HG03460 (cell line): ENCODE data around the gene FBXO45.
A peak's percentile ranks its signal among the peaks of the same experiment; 100 is the strongest.
"Not testable (repeated sequence)": the region's sequence is repeated elsewhere in the genome, so short reads cannot be mapped to it uniquely, and the experiment has no call there.

Source experiments
- ATAC-seq: cut with Tn5 transposase; IDR thresholded peaks from one replicate; pipeline ENCODE4 v1.9.1; 2021; ENCODE audit not compliant: unreplicated experiment

FBXO45 gene

DNA sequence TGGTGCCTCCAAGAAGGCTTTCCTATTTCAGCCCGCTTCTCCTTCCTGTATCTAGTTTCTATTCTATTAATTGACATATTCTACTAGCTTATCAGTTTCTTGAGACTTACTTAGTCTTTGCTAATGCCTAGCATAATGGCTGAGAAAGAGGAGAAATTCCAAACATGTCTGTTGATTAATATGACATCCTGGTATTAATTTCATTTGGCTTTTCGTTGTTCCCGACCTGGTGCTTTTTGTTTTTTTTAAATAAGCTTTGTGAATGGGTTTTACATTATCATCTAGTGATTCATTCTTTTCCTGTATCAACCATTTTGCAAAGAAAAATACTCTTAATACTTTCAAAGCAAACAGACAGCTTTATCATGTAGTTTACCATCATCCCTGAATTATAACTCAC is 13.2 kb upstream of the FBXO45 start:
- no peak for ATAC-seq

- ATAC-seq, result no peak
Measured at GRCh38 chr3:196557236-196557635, 11.2 kb upstream of the FBXO45 start.

DNA sequence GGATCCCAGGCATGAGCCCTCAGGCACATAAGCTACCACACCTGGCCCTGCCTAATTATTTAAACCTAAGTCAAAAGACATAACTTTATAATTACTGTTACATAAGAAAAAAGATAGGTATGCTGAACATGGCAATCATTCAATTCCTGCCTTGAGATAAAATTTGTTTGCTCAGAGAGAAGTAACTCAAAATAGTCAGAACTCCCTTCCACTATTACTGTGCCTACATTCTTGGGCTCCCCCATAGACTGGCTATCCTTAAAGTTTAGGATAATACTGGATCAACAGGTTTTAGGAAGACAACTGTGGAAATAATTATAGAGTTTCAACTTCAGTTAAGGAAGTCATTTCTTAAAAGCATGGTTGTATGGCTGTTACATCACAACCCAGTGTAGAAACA is 10.0 kb upstream of the FBXO45 start:
- no peak for ATAC-seq

DNA sequence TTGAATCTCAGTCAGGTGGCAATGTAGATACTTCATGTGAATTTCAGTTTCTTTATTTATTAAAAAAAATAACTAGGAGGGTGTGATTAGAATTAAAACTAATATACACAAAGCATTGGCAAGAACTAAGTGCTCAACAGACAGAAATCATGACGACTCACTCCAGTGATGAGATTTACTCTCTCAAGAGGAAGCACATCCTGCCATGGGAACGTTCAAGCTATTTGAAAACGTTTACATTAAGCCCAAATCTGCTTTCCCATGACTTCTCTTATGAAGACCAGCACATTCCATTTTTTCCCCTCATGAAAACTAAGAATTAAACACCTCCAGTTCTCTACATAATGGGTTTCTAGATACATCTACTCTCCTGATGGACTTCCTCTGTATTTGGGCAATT is 8.6 kb upstream of the FBXO45 start:
- no peak for ATAC-seq

GRCh38 chr3:196563721-196564225 is 4.7 kb upstream of the FBXO45 start:
- ATAC-seq, result no peak

- peak; percentile 37 for ATAC-seq
Measured at GRCh38 chr3:196569003-196569516, 600 bp downstream of the FBXO45 start.

DNA sequence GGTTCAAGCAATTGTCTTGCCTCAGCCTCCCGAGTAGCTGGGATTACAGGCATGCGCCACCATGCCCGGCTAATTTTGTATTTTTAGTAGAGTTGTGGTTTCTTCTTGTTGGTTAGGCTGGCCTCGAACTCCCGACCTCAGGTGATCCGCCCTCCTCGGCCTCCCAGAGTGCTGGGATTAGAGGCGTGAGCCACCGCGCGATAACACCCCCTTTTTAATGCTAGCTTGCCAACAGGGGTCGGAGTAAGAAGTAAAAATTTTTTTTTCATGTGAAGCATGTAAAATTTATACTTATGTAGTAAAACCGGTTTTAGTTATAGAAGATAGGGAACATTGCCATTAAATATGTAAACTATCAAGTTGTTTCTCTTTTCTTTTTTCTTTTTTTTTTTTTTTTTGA is 1.9 kb downstream of the FBXO45 start:
- ATAC-seq, result not testable (repeated sequence)

GRCh38 chr3:196572389-196572788 is 3.9 kb downstream of the FBXO45 start:
- ATAC-seq, result no peak

DNA sequence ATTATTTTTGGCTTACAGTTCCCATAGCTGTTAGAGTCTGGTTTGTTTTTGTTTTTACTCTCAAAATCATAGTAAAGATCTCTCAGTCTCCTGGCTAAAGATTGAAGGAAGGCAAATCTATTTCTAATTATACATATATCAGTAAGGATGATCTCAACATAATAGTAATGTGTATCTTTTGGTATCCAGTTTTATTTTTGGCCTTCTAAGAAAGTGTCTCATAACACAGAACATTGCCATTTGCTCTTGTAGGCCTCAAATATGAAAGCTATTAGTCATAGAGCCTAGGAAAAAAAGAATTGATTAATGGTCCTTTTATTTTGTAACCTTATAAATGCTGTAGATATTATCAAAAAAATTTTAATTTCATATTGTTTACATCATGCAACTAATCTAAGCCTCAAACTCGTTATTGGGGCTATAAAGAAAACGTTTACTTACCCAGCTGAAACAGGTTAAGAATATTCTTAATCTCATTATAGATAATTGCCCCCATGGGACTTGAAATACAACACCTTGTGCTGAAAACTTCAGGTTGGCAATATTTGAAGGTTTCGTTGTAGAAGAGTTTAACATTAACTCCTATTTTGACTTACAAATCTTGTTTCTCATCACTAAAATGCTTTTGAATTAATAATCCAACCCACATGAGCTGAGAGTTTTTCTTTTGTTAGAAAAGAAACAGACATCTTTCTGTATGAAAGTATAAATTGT is 16.7 kb downstream of the FBXO45 start:
- ATAC-seq, result no peak

GRCh38 chr3:196590279-196590678 is 21.8 kb downstream of the FBXO45 start:
- no peak for ATAC-seq

DNA sequence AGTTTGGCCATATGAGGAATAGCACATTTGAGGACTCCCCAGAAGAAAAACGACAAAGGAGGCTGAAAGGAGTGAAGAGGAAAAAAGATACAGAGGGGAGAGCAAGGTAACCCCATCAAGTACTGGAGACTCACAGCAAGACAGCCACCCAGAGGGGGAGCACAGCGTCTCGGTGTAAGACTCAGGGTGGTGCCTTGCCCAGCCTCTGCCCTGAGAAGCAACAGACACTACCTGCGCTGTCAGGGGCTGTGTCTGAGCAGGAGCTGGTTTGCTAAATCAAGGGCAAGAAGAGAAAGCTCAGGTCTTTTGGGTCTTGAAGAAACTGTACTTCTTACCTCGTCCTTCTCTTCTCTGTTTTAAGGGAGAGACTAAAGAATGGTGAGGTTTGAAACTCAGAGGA is 27.9 kb downstream of the FBXO45 start:
- ATAC-seq, result no peak

DNA sequence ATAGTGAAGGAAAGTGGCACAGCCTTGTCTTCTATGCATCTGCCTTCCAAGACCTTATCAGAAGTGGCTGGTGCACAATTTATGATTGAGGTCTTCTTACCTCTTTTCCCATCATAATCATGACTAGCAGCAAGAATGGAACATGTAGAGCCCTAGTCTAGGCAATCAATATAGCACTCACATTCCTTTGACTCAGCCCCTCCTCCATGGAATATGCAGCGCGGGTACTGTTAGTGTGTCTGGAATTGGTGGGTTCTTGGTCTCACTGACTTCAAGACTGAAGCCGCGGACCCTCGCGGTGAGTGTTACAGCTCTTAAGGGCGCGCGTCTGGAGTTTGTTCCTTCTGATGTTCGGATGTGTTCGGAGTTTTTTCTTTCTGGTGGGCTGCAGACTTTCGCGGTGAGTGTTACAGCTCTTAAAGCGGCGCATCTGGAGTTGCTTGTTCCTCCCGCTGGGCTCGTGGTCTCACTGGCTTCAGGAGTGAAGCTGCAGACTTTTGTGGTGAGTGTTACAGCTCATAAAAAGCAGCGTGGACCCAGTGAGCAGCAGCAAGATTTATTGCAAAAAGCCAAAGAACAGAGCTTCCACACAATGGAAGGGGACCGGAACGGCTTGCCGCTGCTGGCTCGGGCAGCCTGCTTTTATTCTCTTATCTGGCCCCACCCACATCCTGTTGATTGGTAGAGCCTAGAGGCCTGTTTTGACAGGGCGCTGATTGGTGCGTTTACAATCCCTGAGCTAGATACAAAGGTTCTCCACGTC is 29.7 kb downstream of the FBXO45 start:
- ATAC-seq, result not testable (repeated sequence)

DNA sequence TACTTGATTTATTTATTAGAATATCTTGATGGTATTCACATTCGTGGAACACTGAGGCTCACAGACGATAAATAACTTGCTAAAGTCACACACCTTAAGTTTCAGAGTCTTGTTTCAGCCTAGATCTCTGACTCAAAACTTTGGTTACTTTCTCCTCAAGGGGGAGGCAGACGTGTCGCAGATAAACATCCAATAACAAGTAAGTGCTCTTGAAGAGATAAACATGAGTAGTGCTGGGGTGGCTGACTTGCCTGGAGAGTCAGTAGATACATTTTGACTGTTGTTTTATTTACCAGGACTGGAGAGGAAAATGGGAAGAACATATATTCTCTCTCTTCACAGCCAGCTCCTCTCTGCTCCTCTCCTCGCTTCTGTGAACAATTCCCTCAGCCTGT is 31.3 kb downstream of the FBXO45 start:
- no peak for ATAC-seq

DNA sequence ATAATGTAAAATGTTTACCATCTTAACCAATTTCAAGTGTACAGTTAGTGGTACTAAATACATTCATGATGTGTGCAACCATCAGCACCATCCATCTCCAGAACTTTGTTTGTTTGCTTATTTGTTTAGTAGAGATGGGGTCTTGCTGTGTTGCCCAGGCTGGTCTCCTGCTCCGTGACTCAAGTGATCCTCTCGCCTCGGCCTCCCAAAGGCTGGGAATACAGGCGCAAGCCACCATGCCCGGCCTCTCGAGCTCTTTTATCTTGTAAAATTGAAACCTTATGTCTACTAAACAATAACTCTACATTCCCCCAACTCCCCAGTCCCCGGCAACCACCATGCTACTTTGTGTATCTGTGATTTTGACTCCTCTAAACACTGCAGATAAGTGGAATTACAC is 31.9 kb downstream of the FBXO45 start:
- ATAC-seq, result no peak

DNA sequence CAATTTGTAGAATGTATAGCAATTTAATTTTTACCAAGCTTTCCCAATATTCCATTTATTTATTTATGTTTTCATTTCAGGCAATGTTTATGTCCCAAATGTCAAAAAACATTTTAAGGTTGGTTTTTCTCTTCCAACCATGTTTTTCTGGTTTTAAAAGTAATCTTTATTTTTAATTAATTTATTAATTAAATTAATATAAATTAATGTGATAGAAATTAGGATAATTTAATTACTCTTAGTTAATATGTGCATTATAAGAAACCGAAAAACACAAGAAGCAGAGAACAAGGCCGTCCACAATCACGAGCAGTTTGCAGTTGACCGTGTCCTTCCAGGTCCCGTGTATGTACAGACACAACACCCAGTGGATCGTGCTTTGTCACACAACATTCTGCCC is 34.2 kb downstream of the FBXO45 start:
- ATAC-seq, result no peak

DNA sequence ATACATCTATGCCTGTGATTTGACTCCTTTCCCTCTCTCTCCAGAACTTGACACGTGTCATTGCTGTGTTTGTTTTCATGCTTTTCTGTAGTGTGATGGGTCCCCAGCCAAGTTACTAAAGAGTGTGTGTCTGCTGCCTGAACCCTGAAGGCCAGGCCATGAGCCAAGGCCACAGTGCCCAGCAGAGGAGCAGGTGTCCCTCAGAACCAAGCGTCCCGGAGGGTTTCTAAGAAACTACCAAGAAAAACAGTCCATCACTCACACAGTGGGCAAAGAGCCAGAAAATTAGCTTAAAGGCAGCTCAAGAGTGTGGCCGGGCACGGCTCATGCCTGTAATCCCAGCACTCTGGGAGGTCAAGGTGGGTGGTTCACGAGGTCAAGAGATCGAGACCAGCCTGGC is 35.2 kb downstream of the FBXO45 start:
- no peak for ATAC-seq

- ATAC-seq, result no peak
Measured at GRCh38 chr3:196604548-196604947, 36.1 kb downstream of the FBXO45 start.

- no peak for ATAC-seq
Measured at GRCh38 chr3:196608693-196609092, 40.2 kb downstream of the FBXO45 start.

DNA sequence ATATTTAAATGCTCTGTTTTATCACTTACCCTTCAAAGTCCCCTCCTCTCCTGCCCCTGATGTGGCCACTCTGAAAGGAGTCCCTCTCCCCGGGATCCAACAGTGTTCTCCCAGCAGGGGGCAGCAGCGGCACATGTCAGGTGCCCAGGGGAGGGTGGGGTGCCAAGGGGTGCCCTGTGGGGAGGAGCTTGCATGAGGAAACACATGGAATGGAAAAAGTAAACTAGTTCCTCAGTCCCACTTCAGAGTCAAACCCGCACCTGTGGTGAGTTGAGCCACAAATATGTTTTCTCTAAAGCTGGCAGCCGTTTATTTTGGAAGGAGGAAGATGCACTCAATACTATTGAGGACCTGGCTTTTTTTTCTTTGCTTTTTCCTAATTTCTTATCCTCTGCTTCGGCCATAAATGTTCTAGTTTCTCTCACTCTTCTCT is 40.9 kb downstream of the FBXO45 start:
- ATAC-seq, result peak; percentile 88

GRCh38 chr3:196609805-196610515 is 41.5 kb downstream of the FBXO45 start:
- ATAC-seq, result no peak

DNA sequence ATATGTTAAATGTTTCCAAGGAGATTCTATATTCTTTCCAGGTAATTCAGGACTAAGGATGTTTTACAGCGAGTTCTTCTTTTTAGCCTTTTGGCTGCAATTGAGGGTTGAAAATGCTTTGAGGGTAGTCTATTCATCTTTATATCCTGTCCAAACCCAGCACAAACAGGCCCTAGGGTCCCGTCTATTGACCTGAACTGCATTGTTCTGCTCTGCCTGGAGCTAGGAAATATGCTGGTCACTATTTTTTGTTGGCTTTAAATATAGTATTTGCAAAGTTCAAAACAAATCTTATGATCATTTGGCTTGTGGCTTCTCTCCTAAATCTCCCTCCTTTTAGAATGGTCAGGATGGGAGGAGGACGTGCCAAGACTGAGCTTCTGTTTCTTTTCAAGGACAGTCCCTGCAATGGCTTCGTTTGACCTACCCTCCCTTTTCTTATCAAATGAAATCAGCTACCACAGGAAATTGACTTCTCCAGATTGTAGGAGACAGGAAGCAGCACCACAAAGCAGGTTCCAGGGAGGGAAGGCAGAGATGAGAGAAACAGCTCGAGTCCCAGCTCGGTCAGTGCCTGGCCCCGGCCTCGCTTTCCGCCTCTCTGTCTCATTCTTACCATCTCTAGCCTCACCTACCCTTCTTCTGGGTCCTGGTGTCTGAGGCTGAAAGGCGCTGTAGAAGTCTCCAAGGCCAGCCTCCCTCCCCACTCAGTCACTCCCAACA is 43.5 kb downstream of the FBXO45 start:
- ATAC-seq, result no peak
